IPS DF 6.9 (cell line): ENCODE results near the gene ADCY2.

Source experiments
- DNase-seq: peaks from one replicate; pipeline ENCODE4 v3.0.0-alpha.2; 2013; ENCODE audit warnings: low read depth, low spot score
- H3K27ac ChIP-seq: one replicate; pipeline ENCODE4 v1.5.1; 2013; ENCODE audit warnings: low read length, control low read depth
- H3K27me3 ChIP-seq: 2 replicates; pipeline ENCODE4 v1.6.1; 2013; ENCODE audit warnings: mild to moderate bottlenecking, low read length; ENCODE audit not compliant: control insufficient read depth, insufficient read depth
- H3K36me3 ChIP-seq: 2 replicates; pipeline ENCODE4 v1.6.1; 2013; ENCODE audit warnings: low read length; ENCODE audit not compliant: control insufficient read depth, insufficient read depth
- H3K4me1 ChIP-seq: 2 replicates; pipeline ENCODE4 v1.6.1; 2013; ENCODE audit warnings: low read length; ENCODE audit not compliant: control insufficient read depth, insufficient read depth
- H3K4me3 ChIP-seq: 2 replicates; pipeline ENCODE4 v1.5.1; 2013; ENCODE audit warnings: mild to moderate bottlenecking, low read length
- H3K9me3 ChIP-seq: 2 replicates; pipeline ENCODE4 v1.6.1; 2013; ENCODE audit warnings: low read length, inconsistent platforms; ENCODE audit not compliant: control insufficient read depth, insufficient read depth
- WGBS: extraction: QIAGEN DNeasy Blood & Tissue Kit; methylation state at CpG from one replicate; pipeline ENCODE4 v1.1.7; 2013; ENCODE audit warnings: mixed read lengths, missing lambda C conversion rate; ENCODE audit not compliant: insufficient read length, insufficient coverage; 5-methylcytosine and 5-hydroxymethylcytosine counted together

Gene ADCY2

GRCh38 chr5:7500256-7500655 is 104.3 kb downstream of the ADCY2 start:
- WGBS: no CpG with 5 or more reads among the region's 3 CpGs
- peaks cover 6% of the 10 kb centered on the region for H3K4me1 ChIP-seq

GRCh38 chr5:7501061-7501460 is 105.1 kb downstream of the ADCY2 start:
- no CpG with 5 or more reads among the region's 2 CpGs for WGBS
- no peaks in the 10 kb centered on the region for H3K27me3 ChIP-seq
- H3K4me3 ChIP-seq: no peak overlapping the region
- H3K27ac ChIP-seq: no peak overlapping the region
- no peak for DNase-seq
- H3K4me1 ChIP-seq: peaks cover 6% of the 10 kb centered on the region
- H3K9me3 ChIP-seq: no peaks in the 10 kb centered on the region
- H3K36me3 ChIP-seq: no peaks in the 10 kb centered on the region

More at GRCh38 chr5:7500256-7500655, 104.3 kb downstream of the ADCY2 start:
- H3K27me3 ChIP-seq: no peaks in the 10 kb centered on the region
- H3K9me3 ChIP-seq: no peaks in the 10 kb centered on the region
- DNase-seq: no peak
- H3K36me3 ChIP-seq: no peaks in the 10 kb centered on the region
- H3K27ac ChIP-seq: no peak overlapping the region
- no peak overlapping the region for H3K4me3 ChIP-seq

GRCh38 chr5:7503564-7503963 is 107.6 kb downstream of the ADCY2 start:
- Histone ChIP-seq H3K4me3 (no peak overlapping the region), H3K27ac (no peak overlapping the region)
- WGBS: no CpG with 5 or more reads among the region's 9 CpGs

GRCh38 chr5:7515284-7515914 is 119.5 kb downstream of the ADCY2 start:
- Histone ChIP-seq H3K9me3 (no peaks in the 10 kb centered on the region), H3K4me3 (no peak overlapping the region), H3K4me1 (no peaks in the 10 kb centered on the region), H3K27ac (no peak overlapping the region), H3K36me3 (no peaks in the 10 kb centered on the region), H3K27me3 (no peaks in the 10 kb centered on the region)
- 100% methylated on average over 1 of the region's 3 CpGs for WGBS
- DNase-seq: no peak

More at GRCh38 chr5:7503564-7503963, 107.6 kb downstream of the ADCY2 start:
- Histone ChIP-seq H3K27me3 (no peaks in the 10 kb centered on the region), H3K36me3 (no peaks in the 10 kb centered on the region), H3K9me3 (no peaks in the 10 kb centered on the region), H3K4me1 (peaks cover 6% of the 10 kb centered on the region)
- DNase-seq: no peak

GRCh38 chr5:7516253-7516652 is 120.3 kb downstream of the ADCY2 start:
- no peak overlapping the region for H3K27ac ChIP-seq
- H3K4me1 ChIP-seq: no peaks in the 10 kb centered on the region
- H3K4me3 ChIP-seq: no peak overlapping the region
- H3K9me3 ChIP-seq: no peaks in the 10 kb centered on the region
- 0 out of 2 replicates have a peak, but pooled peaks cover 4% of the 10 kb centered on the region for H3K36me3 ChIP-seq
- WGBS: no CpG with 5 or more reads among the region's 2 CpGs
- no peak for DNase-seq
- no peaks in the 10 kb centered on the region for H3K27me3 ChIP-seq

- Histone ChIP-seq H3K27me3 (no peaks in the 10 kb centered on the region), H3K36me3 (peaks cover 4% of the 10 kb centered on the region; the same call in 1 of the 2 replicates), H3K9me3 (no peaks in the 10 kb centered on the region), H3K4me1 (no peaks in the 10 kb centered on the region), H3K4me3 (no peak overlapping the region), H3K27ac (no peak overlapping the region)
- WGBS: no CpG with 5 or more reads among the region's 3 CpGs
- DNase-seq: no peak
Observed at GRCh38 chr5:7517006-7517405, 121.1 kb downstream of the ADCY2 start.

- no CpG with 5 or more reads among the region's 11 CpGs for WGBS
- no peaks in the 10 kb centered on the region for H3K9me3 ChIP-seq
- H3K4me1 ChIP-seq: no peaks in the 10 kb centered on the region
- H3K27ac ChIP-seq: no peak overlapping the region
- H3K36me3 ChIP-seq: peaks cover 4% of the 10 kb centered on the region; the same call in 1 of the 2 replicates
- DNase-seq: peak; percentile 54
- H3K4me3 ChIP-seq: no peak overlapping the region
- H3K27me3 ChIP-seq: no peaks in the 10 kb centered on the region
Observed at GRCh38 chr5:7518947-7519560, 123.1 kb downstream of the ADCY2 start.

GRCh38 chr5:7519564-7519963 is 123.6 kb downstream of the ADCY2 start:
- Histone ChIP-seq H3K9me3 (no peaks in the 10 kb centered on the region), H3K36me3 (peaks cover 4% of the 10 kb centered on the region; the same call in 1 of the 2 replicates), H3K27ac (no peak overlapping the region), H3K4me1 (no peaks in the 10 kb centered on the region), H3K27me3 (no peaks in the 10 kb centered on the region), H3K4me3 (no peak overlapping the region)
- DNase-seq: no peak
- WGBS: no CpG with 5 or more reads among the region's 5 CpGs

GRCh38 chr5:7529880-7530279 is 133.9 kb downstream of the ADCY2 start:
- H3K4me1 ChIP-seq: 0 out of 2 replicates have a peak, but pooled peaks cover 1% of the 10 kb centered on the region
- H3K27ac ChIP-seq: no peak overlapping the region
- H3K36me3 ChIP-seq: 0 out of 2 replicates have a peak, but pooled peaks cover 3% of the 10 kb centered on the region
- H3K27me3 ChIP-seq: no peaks in the 10 kb centered on the region
- no peak for DNase-seq
- H3K9me3 ChIP-seq: no peaks in the 10 kb centered on the region
- no peak overlapping the region for H3K4me3 ChIP-seq

GRCh38 chr5:7533941-7534340 is 138.0 kb downstream of the ADCY2 start:
- Histone ChIP-seq H3K4me1 (peaks cover 2% of the 10 kb centered on the region; the same call in 1 of the 2 replicates), H3K27ac (no peak overlapping the region), H3K36me3 (0 out of 2 replicates have a peak, but pooled peaks cover 3% of the 10 kb centered on the region), H3K4me3 (no peak overlapping the region), H3K9me3 (no peaks in the 10 kb centered on the region), H3K27me3 (no peaks in the 10 kb centered on the region)
- no peak for DNase-seq
- WGBS: no CpG with 5 or more reads among the region's 1 CpG
